Loucy (cell line): ENCODE data around the gene ARIH2.

ENCODE experiments used
- EZH2phosphoT487 ChIP-seq: fragments of 200-600 bp; IDR thresholded peaks from 2 replicates; pipeline ENCODE4 v1.6.1; 2018; ENCODE audit warnings: antibody characterized with exemption, mild to moderate bottlenecking, moderate library complexity, borderline replicate concordance
- TF ChIP-seq, protein P1 (sequence below): fragments of 200-600 bp; sonication (generic); conservative IDR thresholded peaks from 2 replicates; pipeline ENCODE4 v1.5.1; 2014; ENCODE audit warnings: mild to moderate bottlenecking, antibody characterized with exemption, low read length

GRCh38 chr3:48899273-48899672 is 19.4 kb upstream of the ARIH2 start:
- TF ChIP-seq, protein P1, sequence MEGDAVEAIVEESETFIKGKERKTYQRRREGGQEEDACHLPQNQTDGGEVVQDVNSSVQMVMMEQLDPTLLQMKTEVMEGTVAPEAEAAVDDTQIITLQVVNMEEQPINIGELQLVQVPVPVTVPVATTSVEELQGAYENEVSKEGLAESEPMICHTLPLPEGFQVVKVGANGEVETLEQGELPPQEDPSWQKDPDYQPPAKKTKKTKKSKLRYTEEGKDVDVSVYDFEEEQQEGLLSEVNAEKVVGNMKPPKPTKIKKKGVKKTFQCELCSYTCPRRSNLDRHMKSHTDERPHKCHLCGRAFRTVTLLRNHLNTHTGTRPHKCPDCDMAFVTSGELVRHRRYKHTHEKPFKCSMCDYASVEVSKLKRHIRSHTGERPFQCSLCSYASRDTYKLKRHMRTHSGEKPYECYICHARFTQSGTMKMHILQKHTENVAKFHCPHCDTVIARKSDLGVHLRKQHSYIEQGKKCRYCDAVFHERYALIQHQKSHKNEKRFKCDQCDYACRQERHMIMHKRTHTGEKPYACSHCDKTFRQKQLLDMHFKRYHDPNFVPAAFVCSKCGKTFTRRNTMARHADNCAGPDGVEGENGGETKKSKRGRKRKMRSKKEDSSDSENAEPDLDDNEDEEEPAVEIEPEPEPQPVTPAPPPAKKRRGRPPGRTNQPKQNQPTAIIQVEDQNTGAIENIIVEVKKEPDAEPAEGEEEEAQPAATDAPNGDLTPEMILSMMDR, result no peak
- TF ChIP-seq EZH2phosphoT487, result no peak
